Measurements from ENCODE around the gene GNL1. TPM values are rescaled to one million over a fixed set of nuclear protein-coding genes. Genes with fewer than 3 reads are reported as not detected.
A peak's percentile ranks its signal among the peaks of the same experiment; 100 is the strongest.

The GNL1 gene
- total RNA-seq, 1 experiment from 2014 or later: 57.4 TPM

- no peak for DNase-seq (ENCODE audit: low read depth)
Measured at GRCh38 chr6:30568245-30568644, 12.0 kb upstream of the GNL1 start.

- peak; percentile 43 for DNase-seq (ENCODE audit: low read depth)
Measured at GRCh38 chr6:30565772-30566171, 9.5 kb upstream of the GNL1 start.

DNA sequence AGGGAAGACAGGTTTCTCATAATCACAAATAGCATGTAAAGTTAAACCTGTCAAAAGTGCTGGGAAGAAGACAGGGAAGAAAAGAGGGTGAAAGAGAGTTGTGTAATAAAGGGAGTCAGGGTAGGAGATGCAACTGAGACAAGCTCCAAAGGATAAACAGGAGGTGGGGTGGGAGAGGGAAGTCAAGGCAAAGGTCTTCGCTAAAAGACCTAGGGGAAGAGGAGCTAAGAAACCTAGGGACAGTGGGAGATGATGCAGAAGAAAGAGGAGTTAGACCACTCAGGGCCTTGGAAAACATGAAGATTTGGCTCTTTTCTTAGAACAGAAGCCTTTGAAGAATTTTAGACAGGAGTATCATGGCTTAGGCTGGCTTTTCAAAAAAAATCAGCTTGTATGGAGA, 7.8 kb upstream of the GNL1 start:
- no peak for DNase-seq (ENCODE audit: low read depth)

DNA sequence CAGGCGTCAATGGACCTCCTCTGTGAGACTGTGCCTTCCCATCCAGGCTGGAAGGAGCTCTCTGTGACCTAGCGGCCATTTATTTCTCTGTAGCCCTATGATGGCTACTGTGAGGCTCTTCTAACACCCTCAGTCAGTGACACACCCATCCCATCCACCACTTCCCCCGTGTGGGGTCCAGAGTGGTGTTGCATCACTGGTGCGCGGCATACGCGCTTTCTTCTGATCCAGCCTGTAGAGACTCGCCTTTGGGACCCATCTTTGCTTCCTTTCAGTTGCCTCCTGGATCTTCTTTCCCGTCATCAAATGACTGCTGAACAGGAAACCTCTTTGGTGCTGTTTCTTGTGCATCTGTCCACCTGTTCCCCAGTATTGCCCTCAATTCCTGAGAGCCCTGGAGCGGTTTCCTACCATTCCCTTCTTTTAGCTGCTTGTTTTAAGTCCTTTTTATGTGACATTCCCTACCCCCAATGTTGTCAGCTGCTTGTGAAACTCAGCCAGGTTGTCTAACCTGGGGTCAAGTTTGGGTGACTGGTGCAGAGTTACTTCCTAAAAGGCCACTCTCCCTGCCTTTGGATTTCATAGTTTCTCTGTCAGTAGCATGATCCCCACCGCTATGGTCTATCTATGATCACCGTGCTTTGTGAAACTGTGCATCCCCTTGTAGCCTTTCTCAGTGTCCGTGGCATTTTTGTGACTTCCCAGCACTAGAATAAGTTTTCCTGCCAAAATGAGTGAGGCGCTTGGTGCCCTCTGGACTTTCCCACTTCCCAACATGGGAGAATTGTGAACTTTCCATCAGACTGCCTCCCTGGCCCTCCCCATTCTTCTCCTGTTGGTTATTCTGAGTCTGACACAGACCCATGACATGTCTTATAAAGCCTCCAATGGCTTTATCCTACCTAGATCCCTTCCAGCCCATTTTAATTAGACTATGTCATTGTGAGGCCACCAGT, 6.5 kb upstream of the GNL1 start:
- no peak for DNase-seq (ENCODE audit: low read depth)

DNA sequence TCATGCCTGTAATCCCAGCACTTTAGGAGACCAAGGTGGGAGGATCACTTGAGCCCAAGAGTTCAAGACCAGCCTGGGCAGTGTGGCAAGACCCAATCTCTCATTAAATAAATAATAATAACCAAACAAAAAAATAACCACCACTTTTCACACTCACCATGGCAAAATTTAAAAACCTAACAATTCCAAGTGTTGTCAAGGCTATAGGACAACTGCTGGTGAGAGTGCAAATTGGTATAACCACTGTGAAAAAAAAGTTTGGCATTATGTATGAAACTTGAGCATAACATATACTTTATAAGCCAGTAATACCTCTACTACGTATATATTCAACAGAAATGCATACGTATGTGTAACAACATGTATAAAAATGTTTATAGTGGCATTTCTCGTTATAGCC, 4.6 kb upstream of the GNL1 start:
- no peak for DNase-seq (ENCODE audit: low read depth)

DNA sequence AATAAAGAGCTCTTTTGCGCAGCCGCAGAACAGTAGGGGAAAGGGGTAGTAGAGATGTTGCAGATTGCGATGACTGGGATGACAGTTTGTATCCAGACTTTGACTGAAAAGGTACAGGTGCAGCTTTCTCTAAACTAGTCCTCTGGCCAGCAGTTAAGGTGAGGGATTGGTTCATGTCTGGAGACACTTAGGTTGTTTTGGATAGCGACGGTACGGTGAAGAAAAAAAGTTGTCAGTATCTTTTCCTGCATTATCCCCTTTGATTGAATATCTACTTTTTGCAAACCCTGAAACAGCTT, 1.3 kb upstream of the GNL1 start:
- DNase-seq (ENCODE audit: low read depth): no peak

- DNase-seq (ENCODE audit: low read depth): peak; percentile 96
Measured at GRCh38 chr6:30556906-30557682, 805 bp upstream of the GNL1 start, which contains the start of gene PRR3. PRR3 (plus strand) TSS chr6:30557295; CDS start chr6:30557345, 50 bp downstream.

DNA sequence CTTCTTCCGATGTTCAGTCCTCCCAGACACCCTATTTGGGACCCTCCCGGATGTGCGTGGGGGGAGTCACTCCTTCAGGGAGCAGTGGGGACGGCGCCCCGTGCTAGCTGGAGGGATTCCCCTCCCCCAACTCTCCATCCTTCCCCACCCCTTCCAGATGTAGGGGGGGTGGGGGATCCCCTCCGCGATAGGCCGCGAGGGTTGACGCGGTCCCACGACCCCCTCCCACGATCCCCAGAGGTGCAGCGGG, 548 bp downstream of the GNL1 start:
- no peak for DNase-seq (ENCODE audit: low read depth)

DNA sequence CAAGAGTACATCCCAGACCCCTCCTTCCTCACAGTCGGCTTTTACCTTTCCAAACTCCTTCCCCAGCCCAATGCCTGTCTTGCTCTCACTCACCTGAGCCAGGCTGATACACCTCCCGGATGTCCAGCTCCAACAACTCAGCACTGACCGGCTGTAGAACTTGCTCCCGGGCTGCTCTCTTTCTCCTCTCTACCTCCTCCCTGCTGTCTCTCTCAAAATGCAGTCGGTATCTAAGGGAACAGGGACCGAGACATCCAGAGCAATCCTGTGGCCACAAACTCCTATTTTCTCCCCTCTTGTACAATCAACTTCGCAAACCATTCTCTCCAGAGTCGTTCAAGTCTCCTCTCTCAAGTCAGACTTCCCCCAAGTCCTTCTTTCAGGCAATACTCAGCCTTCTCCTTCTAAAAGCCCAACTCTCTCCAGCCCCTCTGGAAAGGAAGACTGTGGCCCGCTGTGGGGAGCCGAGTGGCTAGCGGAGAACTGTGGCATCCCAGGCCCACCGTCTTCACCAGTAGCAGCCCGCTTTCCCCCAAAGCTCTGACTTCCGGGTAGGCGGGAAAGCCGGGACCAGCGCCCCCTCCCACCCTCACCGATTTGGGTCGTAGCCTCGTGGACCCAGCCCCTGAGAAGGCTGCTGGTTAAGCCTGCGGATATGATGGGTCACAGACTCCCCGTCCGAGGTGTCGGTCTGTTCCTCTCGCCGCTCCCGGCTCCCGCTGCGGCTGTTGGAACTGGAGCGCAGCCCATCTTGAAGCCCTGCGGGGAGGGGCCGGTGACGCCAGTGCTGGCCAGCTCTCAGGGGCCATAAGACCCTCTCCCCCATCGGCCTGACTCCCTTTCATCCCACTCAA, 1.1 kb downstream of the GNL1 start:
- DNase-seq (ENCODE audit: low read depth): peak; percentile 52

DNA sequence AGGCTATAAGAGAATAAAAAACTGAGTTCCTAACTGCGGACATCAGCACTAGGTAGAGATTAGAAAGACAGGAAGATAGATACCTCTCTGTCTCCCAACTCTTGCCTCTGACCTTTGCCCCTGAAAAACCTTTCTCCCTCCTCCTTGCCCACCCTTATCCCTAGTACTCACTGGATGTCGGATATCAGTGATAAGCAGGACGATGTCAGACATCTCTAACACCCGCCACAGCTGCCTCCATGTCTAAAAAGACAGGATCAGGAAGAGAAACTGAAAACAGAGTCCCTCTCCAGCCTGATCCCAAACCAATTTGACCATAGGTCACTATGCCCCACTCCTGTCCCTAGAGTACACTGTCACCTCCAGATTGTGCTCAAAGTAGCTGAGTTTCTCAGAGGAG, 1.9 kb downstream of the GNL1 start:
- DNase-seq (ENCODE audit: low read depth): no peak

DNA sequence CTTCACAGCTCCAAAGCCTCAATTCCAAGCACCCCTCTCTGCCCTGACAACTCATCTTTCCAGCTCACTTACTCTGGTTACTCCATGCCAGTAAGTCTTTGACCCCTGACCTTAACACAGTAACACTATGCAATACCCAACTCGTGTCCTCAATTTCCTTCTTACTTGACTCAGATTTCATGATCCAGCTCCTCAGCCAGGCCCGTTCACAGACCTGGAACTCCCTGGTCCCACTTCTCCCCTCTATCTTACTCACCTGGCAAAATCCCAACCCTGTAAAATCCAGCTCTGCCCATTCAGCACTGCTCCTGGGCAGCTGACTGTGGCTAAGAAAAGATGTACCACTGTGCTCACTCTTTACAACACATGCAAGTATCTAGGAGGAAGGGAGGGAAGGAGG, 7.9 kb downstream of the GNL1 start:
- peak; percentile 77 for DNase-seq (ENCODE audit: low read depth)

DNA sequence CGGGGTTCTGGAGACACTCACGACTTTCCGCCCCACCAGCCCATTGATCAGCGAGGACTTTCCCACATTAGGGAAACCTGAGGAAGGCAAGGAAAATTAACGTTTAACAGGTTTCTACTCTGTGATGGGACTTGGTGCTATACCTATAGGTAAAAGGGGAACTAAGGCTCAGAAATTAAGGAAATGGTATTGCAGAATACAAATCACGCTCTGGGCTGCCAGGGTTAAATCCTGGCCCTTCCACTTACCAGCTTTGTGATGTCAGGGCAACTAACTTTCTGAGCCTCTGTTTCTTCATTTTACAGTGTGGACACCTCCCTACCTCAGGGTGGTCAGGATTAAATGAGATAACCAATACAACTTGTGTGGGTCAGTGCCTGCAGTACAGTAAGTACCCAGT, 8.8 kb downstream of the GNL1 start:
- no peak for DNase-seq (ENCODE audit: low read depth)

GRCh38 chr6:30544666-30545272, 11.5 kb downstream of the GNL1 start:
- peak; percentile 84 for DNase-seq (ENCODE audit: low read depth)

- DNase-seq (ENCODE audit: low read depth): no peak
Measured at GRCh38 chr6:30543821-30544220, 12.5 kb downstream of the GNL1 start.

DNA sequence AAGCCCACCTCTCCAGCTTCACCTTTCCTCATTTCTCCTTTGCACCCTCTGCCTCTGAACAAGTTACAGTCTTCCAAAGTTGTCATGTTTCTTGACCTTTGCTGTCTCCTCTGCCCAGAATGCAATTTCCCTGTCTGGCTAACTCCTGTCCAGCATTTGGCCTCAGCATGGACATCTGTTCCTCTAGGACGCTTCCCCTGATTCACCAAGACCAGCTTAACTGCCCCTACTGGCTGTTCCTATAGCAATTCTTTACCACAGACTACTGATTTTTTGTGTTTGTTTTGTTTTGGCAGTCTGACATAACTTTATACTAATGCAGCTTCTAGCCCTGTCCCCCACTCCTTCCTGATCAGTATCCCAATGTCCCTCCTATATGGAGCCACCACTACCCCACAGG, 13.4 kb downstream of the GNL1 start:
- no peak for DNase-seq (ENCODE audit: low read depth)

DNA sequence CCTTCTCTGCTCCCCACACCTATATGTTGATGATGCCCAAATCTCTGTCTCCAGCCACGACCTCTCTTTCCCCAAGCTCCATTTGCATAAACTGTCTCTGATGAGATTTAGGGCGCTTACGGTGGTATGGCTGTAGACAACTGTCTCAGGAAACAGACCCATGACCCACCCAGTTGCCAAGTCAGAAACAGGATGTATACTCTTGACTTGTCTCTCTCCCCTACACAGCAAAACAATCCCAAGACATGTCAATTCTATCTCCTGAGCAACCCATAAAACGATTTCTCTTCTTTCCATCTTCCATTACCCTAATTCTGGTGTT, 13.9 kb downstream of the GNL1 start:
- DNase-seq (ENCODE audit: low read depth): no peak

DNA sequence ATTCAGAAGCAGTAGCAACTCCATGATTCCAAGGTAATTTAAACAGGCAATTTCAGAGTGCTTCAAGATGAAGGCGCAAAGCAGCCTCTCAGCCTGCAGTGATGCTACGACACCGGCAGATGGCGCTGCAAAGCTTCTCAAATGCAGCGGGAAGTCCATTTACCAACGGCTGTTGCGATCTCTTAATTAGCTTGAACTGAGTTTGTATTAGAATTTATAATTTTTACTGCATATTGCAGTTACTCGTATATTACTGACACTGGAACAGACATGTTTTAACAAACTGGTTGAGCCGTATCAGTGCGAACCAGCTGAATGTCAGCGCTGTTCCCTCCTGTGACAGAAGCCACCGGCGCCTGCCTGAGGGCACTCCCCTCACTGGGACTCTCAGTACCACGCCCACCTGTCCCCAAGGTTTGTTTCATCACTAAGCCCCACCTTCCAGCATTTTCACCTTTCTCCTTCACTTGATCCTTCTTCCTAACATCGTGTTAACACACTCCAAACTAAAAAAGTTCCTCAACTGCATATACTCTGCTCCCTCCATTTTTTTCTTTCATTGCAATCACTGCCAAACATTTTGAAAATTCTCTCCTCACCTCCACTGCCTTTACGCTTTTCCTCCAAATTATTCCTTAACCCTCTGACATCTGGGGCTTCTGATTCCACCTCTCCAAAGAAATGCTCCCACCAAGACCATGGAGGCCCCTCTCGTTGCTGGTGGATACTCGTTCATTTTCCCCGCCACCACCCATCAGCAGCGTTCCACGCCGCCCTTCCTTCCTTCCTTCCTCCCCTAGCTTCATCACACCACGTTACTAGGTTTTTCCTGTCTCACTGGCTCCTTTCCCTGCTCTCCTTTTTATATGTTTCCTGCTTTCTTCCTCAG, 14.5 kb downstream of the GNL1 start:
- peak; percentile 83 for DNase-seq (ENCODE audit: low read depth)

DNA sequence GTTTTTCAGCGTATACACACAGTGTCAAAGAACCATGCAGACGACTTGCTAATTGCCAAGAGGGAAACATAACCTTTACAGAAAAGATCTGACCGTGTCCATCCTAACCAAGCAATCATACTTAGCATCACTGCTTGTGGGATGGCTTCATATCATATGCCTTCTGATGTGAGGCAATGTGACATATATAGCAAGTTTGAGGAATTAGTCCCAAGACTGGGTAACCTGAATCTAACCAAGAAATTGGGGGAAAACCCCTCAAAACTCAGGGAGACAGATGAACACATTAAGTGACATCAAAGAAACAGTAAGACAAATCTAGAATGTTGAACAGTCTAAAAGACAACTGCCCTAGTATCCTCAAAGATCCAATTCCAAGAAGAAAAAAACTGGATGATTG, 18.4 kb downstream of the GNL1 start:
- DNase-seq (ENCODE audit: low read depth): no peak

DNA sequence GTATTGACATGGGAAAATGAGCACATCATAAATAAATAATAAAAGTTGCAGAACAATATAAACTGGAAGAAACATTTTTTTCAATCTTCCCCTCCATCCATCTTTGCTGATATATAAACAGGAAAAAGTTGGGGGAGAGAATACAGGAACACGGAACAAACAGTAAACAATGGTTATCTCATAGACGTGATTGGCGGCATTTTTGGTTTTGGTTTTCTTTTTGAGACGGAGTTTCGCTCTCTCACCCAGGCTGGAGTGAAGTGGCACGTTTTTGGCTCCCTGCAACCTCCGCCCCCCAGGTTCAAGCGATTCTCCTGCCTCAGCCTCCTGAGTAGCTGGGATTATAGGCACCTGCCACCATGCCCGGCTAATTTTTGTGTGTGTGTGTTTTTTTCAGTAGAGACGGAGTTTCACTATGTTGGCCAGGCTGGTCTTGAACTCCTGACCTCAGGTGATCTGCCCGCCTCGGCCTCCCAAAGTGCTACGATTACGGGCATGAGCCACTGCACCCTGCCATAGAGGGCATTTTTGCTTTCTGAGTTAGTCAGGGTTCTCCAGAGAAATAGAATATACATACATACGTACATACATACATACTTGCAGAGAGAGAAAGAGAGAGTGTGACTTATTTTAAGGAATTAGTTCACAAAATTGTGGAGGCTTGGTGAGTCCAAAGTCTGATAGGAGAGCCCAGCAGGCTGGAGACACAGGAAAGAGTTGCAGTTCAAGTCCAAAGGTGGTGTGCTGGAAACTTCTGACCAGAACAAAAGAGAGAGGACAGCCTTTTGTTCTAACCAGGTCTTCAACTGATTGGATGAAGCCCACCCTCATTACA, 22.6 kb downstream of the GNL1 start:
- no peak for DNase-seq (ENCODE audit: low read depth)

DNA sequence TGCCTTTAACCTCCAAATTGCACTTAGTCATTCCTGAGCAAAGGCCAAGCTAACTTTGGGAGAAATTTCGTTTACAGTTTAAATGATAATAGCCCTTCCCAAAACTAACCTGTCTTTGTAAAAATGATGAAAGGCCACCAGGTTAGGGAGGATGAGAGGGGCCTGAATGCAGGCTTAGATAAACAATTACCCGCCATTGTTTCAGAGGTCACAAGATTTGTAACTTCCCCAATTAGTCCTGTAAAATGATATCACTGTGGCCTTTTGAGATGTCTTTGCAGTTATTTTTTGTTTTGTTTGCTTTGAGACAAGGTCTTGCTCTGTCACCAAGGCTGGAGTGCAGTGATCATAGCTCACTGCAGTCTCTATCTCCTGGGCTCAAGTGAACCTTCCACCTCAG, 26.3 kb downstream of the GNL1 start:
- no peak for DNase-seq (ENCODE audit: low read depth)

Measured in M059J (cell line).